Left forelimb (tissue), 1 donor: ENCODE data around the gene MSRB1.
A peak's percentile ranks its signal among the peaks of the same experiment; 100 is the strongest.
"Not testable (repeated sequence)": the region's sequence is repeated elsewhere in the genome, so short reads cannot be mapped to it uniquely, and the experiment has no call there.

Experiments used
- DNase-seq: peaks from one replicate; pipeline ENCODE4 v3.0.0-alpha.2; 2018; ENCODE audit warnings: low spot score

Gene MSRB1

GRCh38 chr16:1978476-1979120 lies 35.6 kb upstream of the MSRB1 start:
- no peak for DNase-seq

DNA sequence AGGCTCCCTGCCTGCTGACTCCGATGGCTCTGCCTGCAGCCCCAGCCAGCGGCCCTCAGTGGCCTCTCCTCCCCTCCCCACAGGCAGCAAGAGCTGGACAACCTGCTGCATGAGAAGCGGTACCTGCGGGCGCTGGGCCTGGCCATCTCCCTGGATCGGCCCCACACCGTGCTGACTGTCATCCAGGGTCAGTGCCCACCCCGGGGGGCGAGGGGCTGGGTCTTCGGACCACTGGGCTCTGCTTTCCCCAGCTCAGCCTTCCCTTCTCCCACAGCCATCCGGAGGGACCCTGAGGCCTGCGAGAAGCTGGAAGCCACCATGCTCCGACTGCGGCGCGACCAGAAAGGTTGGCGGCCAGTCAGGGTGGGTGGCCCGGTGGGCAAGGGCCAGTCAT lies 34.9 kb upstream of the MSRB1 start:
- DNase-seq, result no peak

DNA sequence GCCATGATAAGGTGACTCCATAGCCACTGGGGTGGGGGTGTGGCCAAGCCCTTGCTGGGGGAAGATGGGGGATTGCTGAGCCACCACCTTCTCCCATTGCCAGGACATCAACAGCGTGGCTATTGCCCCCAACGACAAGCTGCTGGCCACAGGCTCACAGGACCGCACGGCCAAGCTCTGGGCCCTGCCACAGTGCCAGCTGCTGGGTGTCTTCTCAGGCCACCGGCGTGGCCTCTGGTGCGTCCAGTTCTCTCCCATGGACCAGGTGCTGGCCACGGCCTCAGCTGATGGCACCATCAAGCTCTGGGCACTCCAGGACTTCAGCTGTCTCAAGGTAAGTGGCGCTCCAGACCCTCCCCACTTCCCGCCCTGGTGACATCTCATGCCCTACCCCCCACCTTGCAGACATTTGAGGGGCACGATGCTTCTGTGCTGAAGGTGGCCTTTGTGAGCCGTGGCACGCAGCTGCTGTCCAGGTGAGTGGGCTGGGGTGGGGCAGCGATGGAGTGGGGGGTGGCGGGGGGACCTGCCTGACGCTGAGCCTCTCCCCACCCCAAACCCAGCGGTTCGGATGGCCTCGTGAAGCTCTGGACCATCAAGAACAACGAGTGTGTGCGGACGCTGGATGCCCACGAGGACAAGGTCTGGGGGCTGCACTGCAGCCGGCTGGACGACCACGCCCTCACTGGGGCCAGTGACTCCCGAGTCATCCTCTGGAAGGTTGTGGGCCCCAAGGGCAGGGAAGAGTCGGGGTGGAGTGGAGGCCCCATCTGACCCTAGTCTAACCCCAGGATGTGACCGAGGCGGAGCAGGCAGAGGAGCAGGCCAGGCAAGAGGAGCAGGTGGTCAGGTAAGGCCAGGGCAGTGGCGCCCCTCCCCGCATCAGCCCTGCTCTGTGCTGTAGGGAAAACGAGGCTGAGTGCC lies 34.2 kb upstream of the MSRB1 start:
- DNase-seq, result no peak

DNA sequence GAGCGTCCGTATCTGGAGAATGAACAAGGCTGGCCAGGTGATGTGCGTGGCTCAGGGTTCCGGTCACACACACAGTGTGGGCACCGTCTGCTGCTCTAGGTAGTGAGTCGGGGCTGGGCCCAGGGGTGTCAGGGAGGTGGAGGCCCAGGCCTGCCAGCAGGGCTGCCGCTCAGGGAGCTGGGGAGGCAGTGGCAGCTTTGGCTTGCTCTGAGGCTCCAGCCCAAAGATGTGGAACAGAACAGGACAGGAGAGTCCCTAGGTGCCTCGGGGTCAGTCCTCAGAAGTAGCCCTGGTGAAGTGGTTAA lies 33.2 kb upstream of the MSRB1 start:
- DNase-seq, result no peak

GRCh38 chr16:1975432-1976215 lies 32.6 kb upstream of the MSRB1 start:
- DNase-seq, result no peak

DNA sequence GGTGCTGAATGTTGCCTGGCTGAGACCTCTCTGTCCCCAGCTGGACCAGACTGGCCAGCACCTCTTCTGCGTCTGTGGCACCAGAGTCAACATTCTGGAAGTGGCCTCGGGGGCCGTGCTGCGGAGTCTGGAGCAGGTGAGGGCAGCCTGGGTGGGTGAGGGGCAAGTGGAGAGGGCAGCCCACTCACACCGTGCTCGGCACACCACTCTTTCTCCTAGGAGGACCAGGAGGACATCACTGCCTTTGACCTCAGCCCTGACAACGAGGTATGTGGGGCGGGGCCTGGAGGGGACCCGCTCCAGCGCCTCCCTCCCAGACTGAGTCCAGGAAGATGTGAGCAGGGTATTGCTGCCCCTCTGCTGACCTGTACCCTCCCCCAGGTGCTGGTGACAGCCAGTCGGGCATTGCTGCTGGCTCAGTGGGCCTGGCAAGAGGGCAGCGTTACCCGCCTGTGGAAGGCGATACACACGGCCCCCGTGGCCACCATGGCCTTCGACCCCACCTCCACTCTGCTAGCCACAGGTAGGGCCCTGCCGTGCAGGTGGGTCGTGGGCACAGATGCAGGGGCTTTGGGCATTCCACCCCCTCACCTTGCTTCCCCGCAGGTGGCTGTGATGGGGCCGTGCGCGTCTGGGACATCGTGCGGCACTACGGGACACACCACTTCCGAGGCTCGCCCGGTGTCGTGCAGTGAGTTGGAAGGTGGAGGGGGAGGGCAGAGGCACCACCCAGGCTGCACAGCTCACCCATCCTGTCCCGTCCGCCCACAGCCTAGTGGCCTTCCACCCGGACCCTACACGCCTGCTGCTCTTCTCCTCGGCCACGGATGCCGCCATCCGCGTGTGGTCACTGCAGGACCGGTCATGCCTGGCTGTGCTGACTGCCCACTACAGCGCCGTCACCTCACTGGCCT lies 31.4 kb upstream of the MSRB1 start:
- DNase-seq, result no peak

GRCh38 chr16:1973461-1974156 lies 30.6 kb upstream of the MSRB1 start:
- DNase-seq, result no peak

- no peak for DNase-seq
Observed at GRCh38 chr16:1972490-1972877, 29.5 kb upstream of the MSRB1 start.

GRCh38 chr16:1971796-1972489 lies 28.9 kb upstream of the MSRB1 start, which contains the start of gene TBL3:
Gene TBL3 (plus strand): TSS chr16:1972053. CDS start chr16:1972165, 112 bp downstream.
- peak; percentile 98 for DNase-seq

GRCh38 chr16:1968146-1968953 lies 25.4 kb upstream of the MSRB1 start:
- DNase-seq, result no peak

- no peak for DNase-seq
Observed at GRCh38 chr16:1966460-1966859, 23.5 kb upstream of the MSRB1 start, which contains the start of gene RNF151. Gene RNF151 (plus strand): TSS chr16:1966856. CDS start chr16:1966882, 26 bp downstream.

- no peak for DNase-seq
Observed at GRCh38 chr16:1965396-1966001, 22.5 kb upstream of the MSRB1 start.

GRCh38 chr16:1964506-1965395 lies 21.8 kb upstream of the MSRB1 start, which contains the start of gene RPS2:
Gene RPS2 (minus strand): TSS chr16:1964826. CDS start chr16:1964625, 201 bp downstream.
- DNase-seq, result peak; percentile 98

GRCh38 chr16:1963806-1964505 lies 21.0 kb upstream of the MSRB1 start:
- DNase-seq, result no peak

- not testable (repeated sequence) for DNase-seq
Observed at GRCh38 chr16:1962161-1963153, 19.5 kb upstream of the MSRB1 start.

DNA sequence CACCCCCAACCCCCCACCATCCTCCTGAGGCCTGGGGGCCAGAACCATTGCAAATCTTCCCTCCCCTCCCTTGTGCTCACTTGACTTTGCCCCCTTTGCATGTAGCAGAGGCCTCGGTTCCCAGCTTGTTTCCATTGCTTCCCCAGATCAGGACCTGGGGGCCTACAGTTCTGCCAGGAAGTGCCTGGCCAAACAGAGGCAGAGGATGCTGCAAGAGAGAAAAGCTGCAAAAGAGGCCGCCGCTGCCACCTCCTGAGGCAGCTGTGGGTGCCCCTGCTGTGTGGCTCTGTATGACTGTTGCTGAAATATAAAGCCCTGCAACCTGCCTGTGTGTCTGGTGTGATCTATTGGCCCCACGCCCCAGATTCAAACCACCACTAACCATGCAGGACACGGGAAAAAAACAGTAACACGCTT lies 18.7 kb upstream of the MSRB1 start:
- no peak for DNase-seq
